ENCODE data around the gene SATB1.
"Not testable (repeated sequence)": the region's sequence is repeated elsewhere in the genome, so short reads cannot be mapped to it uniquely, and the experiment has no call there.

The SATB1 gene

GRCh38 chr3:18351823-18352744 lies 73.1 kb downstream of the SATB1 start:
- no peak for DNase-seq (ENCODE audit: low read depth)

GRCh38 chr3:18351069-18351628 lies 74.0 kb downstream of the SATB1 start:
- DNase-seq (ENCODE audit: low read depth), result no peak

GRCh38 chr3:18349197-18349798 lies 75.8 kb downstream of the SATB1 start:
- no peak for DNase-seq (ENCODE audit: low read depth)

GRCh38 chr3:18346097-18346496 lies 79.0 kb downstream of the SATB1 start:
- DNase-seq (ENCODE audit: low read depth), result no peak

GRCh38 chr3:18345015-18345367 lies 80.1 kb downstream of the SATB1 start:
- DNase-seq (ENCODE audit: low read depth), result no peak

- DNase-seq (ENCODE audit: low read depth), result no peak
Observed at GRCh38 chr3:18344306-18345014, 80.7 kb downstream of the SATB1 start.

- DNase-seq (ENCODE audit: low read depth), result no peak
Observed at GRCh38 chr3:18343809-18344208, 81.3 kb downstream of the SATB1 start.

GRCh38 chr3:18338827-18339514 lies 86.2 kb downstream of the SATB1 start:
- DNase-seq (ENCODE audit: low read depth), result no peak

GRCh38 chr3:18337231-18337630 lies 87.9 kb downstream of the SATB1 start:
- DNase-seq (ENCODE audit: low read depth), result no peak

GRCh38 chr3:18334837-18335601 lies 90.1 kb downstream of the SATB1 start:
- no peak for DNase-seq (ENCODE audit: low read depth)

- DNase-seq (ENCODE audit: low read depth), result not testable (repeated sequence)
Observed at GRCh38 chr3:18330772-18331441, 94.2 kb downstream of the SATB1 start.

GRCh38 chr3:18308096-18308650 lies 117.0 kb downstream of the SATB1 start:
- no peak for DNase-seq (ENCODE audit: low read depth)

- no peak for DNase-seq (ENCODE audit: low read depth)
Observed at GRCh38 chr3:18307529-18307928, 117.6 kb downstream of the SATB1 start.

- no peak for DNase-seq (ENCODE audit: low read depth)
Observed at GRCh38 chr3:18302517-18302916, 122.6 kb downstream of the SATB1 start.

- no peak for DNase-seq (ENCODE audit: low read depth)
Observed at GRCh38 chr3:18301781-18302180, 123.4 kb downstream of the SATB1 start.

GRCh38 chr3:18300916-18301315 lies 124.2 kb downstream of the SATB1 start:
- DNase-seq (ENCODE audit: low read depth), result no peak

- DNase-seq (ENCODE audit: low read depth), result no peak
Observed at GRCh38 chr3:18297126-18297525, 128.0 kb downstream of the SATB1 start.
